CD4-positive, alpha-beta T cell (primary cell): ENCODE results near the gene GALNT2. TPM values are rescaled to one million over a fixed set of nuclear protein-coding genes. Genes with fewer than 3 reads are reported as not detected.

Source experiments
- ATAC-seq: fragments of 200-7000 bp; cut with Tn5 transposase; one replicate; pipeline ENCODE4 v1.10.0; 2022; ENCODE audit warnings: mild to moderate bottlenecking; ENCODE audit not compliant: poor library complexity
- CTCF ChIA-PET: fragments of 350-600 bp; sonication (Branson Sonifier 250); formaldehyde crosslinking; loops from one replicate; lab custom pipeline; 2021; ENCODE audit warnings: antibody characterized with exemption, inconsistent platforms; lab: Charles Lee
- POLR2A ChIA-PET: fragments of 350-600 bp; sonication (Branson Sonifier 250); formaldehyde crosslinking; loops from one replicate; lab custom pipeline; 2021; ENCODE audit warnings: antibody characterized with exemption, inconsistent platforms; lab: Charles Lee
- DNase-seq, 14 experiments: peaks; one replicate each; pipeline ENCODE4 v3.0.0-alpha.2; 2013 to 2020; ENCODE audit warnings: mixed read lengths in 2 of 14
- H3K27ac ChIP-seq, 2 donors: one replicate each; pipeline versions ENCODE4 v1.5.1 to v1.7.0; 2013; ENCODE audit warnings: low read length in 2 of 2, low read depth in 1 of 2, mild to moderate bottlenecking in 1 of 2
- H3K27me3 ChIP-seq, 2 experiments: 1 replicate in 1 of 2; 2 replicates in 1 of 2; pipeline versions ENCODE4 v1.6.1 to v1.7.0; 2013; ENCODE audit warnings: low read length in 2 of 2, control low read depth in 1 of 2, mild to moderate bottlenecking in 1 of 2, moderate library complexity in 1 of 2; ENCODE audit not compliant: insufficient read depth in 2 of 2, control insufficient read depth in 1 of 2
- H3K36me3 ChIP-seq: one replicate; pipeline ENCODE4 v1.6.1; 2013; ENCODE audit warnings: low read length, control low read depth; ENCODE audit not compliant: insufficient read depth
- H3K4me1 ChIP-seq: one replicate; pipeline ENCODE4 v1.6.1; 2013; ENCODE audit warnings: low read length, control low read depth; ENCODE audit not compliant: insufficient read depth
- H3K4me3 ChIP-seq: one replicate; pipeline ENCODE4 v1.5.1; 2013; ENCODE audit warnings: mild to moderate bottlenecking, low read length, moderate library complexity
- H3K9me3 ChIP-seq, 2 experiments: 1 replicate in 1 of 2; 2 replicates in 1 of 2; pipeline versions ENCODE4 v1.6.1 to v1.7.0; 2013; ENCODE audit warnings: low read length in 2 of 2, mild to moderate bottlenecking in 2 of 2, control low read depth in 1 of 2, moderate library complexity in 1 of 2; ENCODE audit not compliant: control insufficient read depth in 1 of 2, insufficient read depth in 1 of 2
- H3K27ac Mint-ChIP-seq: one replicate; pipeline ENCODE4 v1.8.0; 2020; ENCODE audit warnings: mixed read lengths
- H3K27me3 Mint-ChIP-seq: one replicate; pipeline ENCODE4 v1.8.0; 2021; ENCODE audit warnings: mixed read lengths
- H3K36me3 Mint-ChIP-seq: one replicate; pipeline ENCODE4 v1.8.0; 2021; ENCODE audit warnings: low read depth, mixed read lengths
- H3K4me1 Mint-ChIP-seq: one replicate; pipeline ENCODE4 v1.8.0; 2021; ENCODE audit warnings: low read depth, mixed read lengths
- H3K4me3 Mint-ChIP-seq: one replicate; pipeline ENCODE4 v1.8.0; 2020; ENCODE audit warnings: mild to moderate bottlenecking, mixed read lengths
- H3K9me3 Mint-ChIP-seq: one replicate; pipeline ENCODE4 v1.8.0; 2020; ENCODE audit warnings: mixed read lengths
- CTCF ChIP-seq: fragments of 200-600 bp; IDR thresholded peaks from one replicate; pipeline ENCODE4 v1.8.0; 2022; ENCODE audit warnings: antibody characterized with exemption, mild to moderate bottlenecking
- intact Hi-C, 2 experiments: fragments of 100-400 bp; cut with DNase I in 1 of 2; cut with micrococcal nuclease in 1 of 2; formaldehyde crosslinking; loops; one replicate each; pipeline versions ENCODE4 v1.15.1 to v1.9.0; 2023 to 2025; cut with DNase I, micrococcal nuclease
- total RNA-seq, 174 experiments: library from RNA in 2 of 174; stranded (reverse) in 2 of 174; gene quantifications; one replicate each; pipeline ENCODE4 v1.2.3 and lab custom pipeline; 2021 to 2026

Gene GALNT2
- total RNA-seq, 2 experiments from 2014 or later, result 11.0 to 11.4 TPM

GRCh38 chr1:230175839-230176238, 108.8 kb downstream of the GALNT2 start:
- no peaks in the 10 kb centered on the region for H3K9me3 ChIP-seq
- Mint-ChIP-seq H3K27me3 (no peaks in the 10 kb centered on the region), H3K36me3 (peaks cover 17% of the 10 kb centered on the region), H3K4me1 (peaks cover 36% of the 10 kb centered on the region), H3K4me3 (no peak overlapping the region), H3K9me3 (no peaks in the 10 kb centered on the region), H3K27ac (no peak overlapping the region)
- intact Hi-C loops, result no loop called here
- no peaks in the 10 kb centered on the region for H3K27me3 ChIP-seq
- no peaks in the 10 kb centered on the region for H3K4me1 ChIP-seq
- DNase-seq (no peak), ATAC-seq (no peak)
- CTCF ChIA-PET, result no interaction called here
- no peak overlapping the region for H3K27ac ChIP-seq
- no peak overlapping the region for H3K4me3 ChIP-seq
- H3K36me3 ChIP-seq, result peaks cover 4% of the 10 kb centered on the region
- no peak for TF ChIP-seq CTCF
- POLR2A ChIA-PET, result no interaction called here

GRCh38 chr1:230176326-230176725, 109.3 kb downstream of the GALNT2 start:
- no peaks in the 10 kb centered on the region for H3K27me3 Mint-ChIP-seq
- ChIA-PET POLR2A (interaction anchor here (0.5 kb wide), 1 partner anchor 1891 kb away, joined by 3 read pairs; no protein-coding TSS in a partner anchor), CTCF (no interaction called here)
- TF ChIP-seq CTCF, result no peak
- H3K36me3 ChIP-seq, result peaks cover 4% of the 10 kb centered on the region
- no peaks in the 10 kb centered on the region for H3K9me3 Mint-ChIP-seq
- no peak overlapping the region for H3K27ac Mint-ChIP-seq
- no peak overlapping the region for H3K27ac ChIP-seq
- no peaks in the 10 kb centered on the region for H3K4me1 ChIP-seq
- ATAC-seq (no peak), DNase-seq (no peak)
- no peaks in the 10 kb centered on the region for H3K9me3 ChIP-seq
- H3K36me3 Mint-ChIP-seq, result peaks cover 21% of the 10 kb centered on the region
- no peaks in the 10 kb centered on the region for H3K27me3 ChIP-seq
- no peak overlapping the region for H3K4me3 ChIP-seq
- no peak overlapping the region for H3K4me3 Mint-ChIP-seq
- H3K4me1 Mint-ChIP-seq, result peaks cover 36% of the 10 kb centered on the region
- intact Hi-C loops, result no loop called here

- no peak overlapping the region for H3K4me3 ChIP-seq
- no peak for TF ChIP-seq CTCF
- H3K9me3 Mint-ChIP-seq, result no peaks in the 10 kb centered on the region
- H3K36me3 ChIP-seq, result peaks cover 4% of the 10 kb centered on the region
- no peaks in the 10 kb centered on the region for H3K27me3 ChIP-seq
- peaks cover 22% of the 10 kb centered on the region for H3K36me3 Mint-ChIP-seq
- H3K27me3 Mint-ChIP-seq, result no peaks in the 10 kb centered on the region
- H3K27ac ChIP-seq, result no peak overlapping the region
- ATAC-seq, result no peak
- intact Hi-C loops, result no loop called here
- H3K4me1 ChIP-seq, result no peaks in the 10 kb centered on the region
- CTCF ChIA-PET, result no interaction called here
- no peak overlapping the region for H3K27ac Mint-ChIP-seq
- peak in 1 of 14 experiments; percentile 12 for DNase-seq
- H3K4me1 Mint-ChIP-seq, result peaks cover 41% of the 10 kb centered on the region
- H3K4me3 Mint-ChIP-seq, result no peak overlapping the region
- H3K9me3 ChIP-seq, result no peaks in the 10 kb centered on the region
- POLR2A ChIA-PET, result interaction anchor here (0.5 kb wide), 1 partner anchor 1890 kb away, joined by 3 read pairs; no protein-coding TSS in a partner anchor
Measured at GRCh38 chr1:230176871-230177411, 109.9 kb downstream of the GALNT2 start.
